ENCODE results near the gene FCN2. TPM values are rescaled to one million over a fixed set of nuclear protein-coding genes. Genes with fewer than 3 reads are reported as not detected.

Gene FCN2
- polyA plus RNA-seq, 5 donors: 0.11 to 0.20 (median 0.14) TPM; not detected in 2

GRCh38 chr9:134868751-134869553 is 11.7 kb upstream of the FCN2 start:
- no peak for DNase-seq

- no peak for DNase-seq
Measured at GRCh38 chr9:134869554-134870300, 10.9 kb upstream of the FCN2 start.

GRCh38 chr9:134870301-134870694 is 10.3 kb upstream of the FCN2 start:
- no peak for DNase-seq

- DNase-seq: no peak
Measured at GRCh38 chr9:134870746-134871662, 9.6 kb upstream of the FCN2 start.

GRCh38 chr9:134871697-134872340 is 8.8 kb upstream of the FCN2 start:
- peak; percentile 78 to 79 for DNase-seq

GRCh38 chr9:134872482-134873231 is 8.0 kb upstream of the FCN2 start:
- DNase-seq: no peak

- no peak for DNase-seq
Measured at GRCh38 chr9:134875371-134875770, 5.2 kb upstream of the FCN2 start.

- DNase-seq: no peak
Measured at GRCh38 chr9:134877541-134877940, 3.1 kb upstream of the FCN2 start.

- DNase-seq: no peak
Measured at GRCh38 chr9:134879664-134880483, 736 bp upstream of the FCN2 start.

- DNase-seq: no peak
Measured at GRCh38 chr9:134881313-134881670, 682 bp downstream of the FCN2 start.

GRCh38 chr9:134882204-134882785 is 1.7 kb downstream of the FCN2 start:
- no peak for DNase-seq

- no peak for DNase-seq
Measured at GRCh38 chr9:134883040-134883782, 2.6 kb downstream of the FCN2 start.

GRCh38 chr9:134884492-134884891 is 3.9 kb downstream of the FCN2 start:
- DNase-seq: no peak

- no peak for DNase-seq
Measured at GRCh38 chr9:134885001-134885678, 4.5 kb downstream of the FCN2 start.

- no peak for DNase-seq
Measured at GRCh38 chr9:134885679-134886412, 5.2 kb downstream of the FCN2 start.

GRCh38 chr9:134886413-134886913 is 5.9 kb downstream of the FCN2 start:
- no peak for DNase-seq

- no peak for DNase-seq
Measured at GRCh38 chr9:134887219-134887618, 6.6 kb downstream of the FCN2 start.

Data from right lung (tissue), 5 donors.